HG03066 (cell line): ENCODE measurements around the gene MYOM3.

Source experiments
- ATAC-seq: cut with Tn5 transposase; IDR thresholded peaks from one replicate; pipeline ENCODE4 v1.9.1; 2021; ENCODE audit warnings: low read depth; ENCODE audit not compliant: unreplicated experiment

Gene MYOM3

GRCh38 chr1:24098943-24099638, 12.8 kb downstream of the MYOM3 start:
- ATAC-seq = no peak

GRCh38 chr1:24098102-24098501, 13.8 kb downstream of the MYOM3 start:
- ATAC-seq = no peak

GRCh38 chr1:24097663-24098062, 14.3 kb downstream of the MYOM3 start:
- no peak for ATAC-seq

- no peak for ATAC-seq
Measured at GRCh38 chr1:24096739-24097103, 15.2 kb downstream of the MYOM3 start.

- no peak for ATAC-seq
Measured at GRCh38 chr1:24096009-24096738, 15.8 kb downstream of the MYOM3 start.

GRCh38 chr1:24095140-24095859, 16.6 kb downstream of the MYOM3 start:
- no peak for ATAC-seq

- no peak for ATAC-seq
Measured at GRCh38 chr1:24094554-24094953, 17.4 kb downstream of the MYOM3 start.

- ATAC-seq = no peak
Measured at GRCh38 chr1:24093732-24094131, 18.2 kb downstream of the MYOM3 start.

GRCh38 chr1:24092979-24093378, 19.0 kb downstream of the MYOM3 start:
- ATAC-seq = no peak

- ATAC-seq = no peak
Measured at GRCh38 chr1:24091971-24092482, 19.9 kb downstream of the MYOM3 start.

GRCh38 chr1:24090736-24091135, 21.2 kb downstream of the MYOM3 start:
- no peak for ATAC-seq

- ATAC-seq = no peak
Measured at GRCh38 chr1:24089743-24090555, 22.0 kb downstream of the MYOM3 start.

GRCh38 chr1:24089027-24089742, 22.8 kb downstream of the MYOM3 start:
- ATAC-seq = no peak

- ATAC-seq = no peak
Measured at GRCh38 chr1:24086466-24086865, 25.5 kb downstream of the MYOM3 start.

GRCh38 chr1:24085546-24085945, 26.4 kb downstream of the MYOM3 start:
- no peak for ATAC-seq

GRCh38 chr1:24085007-24085406, 26.9 kb downstream of the MYOM3 start:
- no peak for ATAC-seq

- no peak for ATAC-seq
Measured at GRCh38 chr1:24084050-24084449, 27.9 kb downstream of the MYOM3 start.

GRCh38 chr1:24082372-24082771, 29.6 kb downstream of the MYOM3 start:
- no peak for ATAC-seq

GRCh38 chr1:24081190-24081589, 30.7 kb downstream of the MYOM3 start:
- no peak for ATAC-seq

- ATAC-seq = no peak
Measured at GRCh38 chr1:24080131-24080530, 31.8 kb downstream of the MYOM3 start.
